HepG2 (cell line): Measurements from ENCODE around the gene RRAGA. TPM values are rescaled to one million over a fixed set of nuclear protein-coding genes. Genes with fewer than 3 reads are reported as not detected.

Source experiments
- HDAC2 ChIP-seq: sonication (generic); formaldehyde crosslinking; IDR thresholded peaks from 2 replicates; pipeline ENCODE4 v1.4.0; 2020; ENCODE audit warnings: missing genetic modification reagents
- HNF4G ChIP-seq, 2 experiments: sonication (generic) in 1 of 2; formaldehyde crosslinking in 1 of 2; IDR thresholded peaks; 2 replicates each; pipeline versions ENCODE4 v1.4.0 to v1.6.1; 2011 to 2020; ENCODE audit warnings: borderline replicate concordance in 2 of 2, low read depth in 2 of 2, mild to moderate bottlenecking in 2 of 2, low read length in 1 of 2, missing genetic modification reagents in 1 of 2, moderate library complexity in 1 of 2
- MYC ChIP-seq: sonication (generic); formaldehyde crosslinking; IDR thresholded peaks from 2 replicates; pipeline ENCODE4 v1.9.0; 2021; ENCODE audit warnings: missing genetic modification reagents, borderline replicate concordance
- RAD21 ChIP-seq: fragments of 450-650 bp; formaldehyde crosslinking; IDR thresholded peaks from 2 replicates; pipeline ENCODE4 v1.5.0; 2020; ENCODE audit warnings: mild to moderate bottlenecking
- TSC22D2 ChIP-seq: sonication (generic); formaldehyde crosslinking; IDR thresholded peaks from 2 replicates; pipeline ENCODE4 v1.5.1; 2020; ENCODE audit warnings: missing genetic modification reagents, mild to moderate bottlenecking, borderline replicate concordance
- XBP1 ChIP-seq: sonication (generic); formaldehyde crosslinking; IDR thresholded peaks from 2 replicates; pipeline ENCODE4 v1.5.0; 2020; ENCODE audit warnings: missing genetic modification reagents
- ZNF335 ChIP-seq: sonication (generic); formaldehyde crosslinking; IDR thresholded peaks from 2 replicates; pipeline ENCODE4 v1.4.0; 2020; ENCODE audit warnings: missing genetic modification reagents
- ZNF556 ChIP-seq: sonication (generic); formaldehyde crosslinking; IDR thresholded peaks from 2 replicates; pipeline ENCODE4 v1.4.0; 2020; ENCODE audit warnings: mild to moderate bottlenecking, missing genetic modification reagents, borderline replicate concordance
- ZNF839 ChIP-seq: sonication (generic); formaldehyde crosslinking; IDR thresholded peaks from 2 replicates; pipeline ENCODE4 v1.4.0; 2020; ENCODE audit warnings: missing genetic modification reagents, mild to moderate bottlenecking, borderline replicate concordance
- polyA plus RNA-seq, 8 experiments: library from polyadenylated mRNA; depleted of rRNA in 3 of 8; stranded (reverse) in 7 of 8; unstranded in 1 of 8; fragments of >200 nt; fragmentation: Illumina TruSeq in 4 of 8; extraction: Trizol in 4 of 8; gene quantifications; 2 replicates each; pipeline versions ENCODE4 v1.2.1 to v1.2.3, GENCODE V29; 2011 to 2016; ENCODE audit warnings: low read depth in 4 of 8, missing spikeins in 1 of 8, mixed read lengths in 1 of 8; ENCODE audit not compliant: insufficient read depth in 1 of 8
- total RNA-seq, 5 experiments: library from RNA; depleted of rRNA; stranded (reverse); fragments of >200 nt; fragmentation: Illumina TruSeq; extraction: Trizol; gene quantifications; 2 replicates each; pipeline ENCODE4 v1.2.3, GENCODE V29; 2016; ENCODE audit warnings: low read depth in 1 of 5
- TF ChIP-seq, protein P1 (sequence below): sonication (generic); formaldehyde crosslinking; conservative IDR thresholded peaks from 2 replicates; pipeline ENCODE4 v1.4.0; 2020; ENCODE audit warnings: missing genetic modification reagents
- TF ChIP-seq, protein P2 (sequence below): sonication (generic); formaldehyde crosslinking; IDR thresholded peaks from 2 replicates; pipeline ENCODE4 v1.9.0; 2022; ENCODE audit warnings: low read depth, missing genetic modification reagents
- TF ChIP-seq, protein P3 (sequence below): sonication (generic); formaldehyde crosslinking; IDR thresholded peaks from 2 replicates; pipeline ENCODE4 v1.5.1; 2020; ENCODE audit warnings: missing genetic modification reagents, mild to moderate bottlenecking, borderline replicate concordance
- TF ChIP-seq, protein P4 (sequence below): sonication (generic); formaldehyde crosslinking; IDR thresholded peaks from 2 replicates; pipeline ENCODE4 v1.4.0; 2020; ENCODE audit warnings: mild to moderate bottlenecking, low read depth, missing genetic modification reagents
- TF ChIP-seq, protein P5 (sequence below): sonication (generic); formaldehyde crosslinking; IDR thresholded peaks from 2 replicates; pipeline ENCODE4 v1.4.0; 2020; ENCODE audit warnings: missing genetic modification reagents, borderline replicate concordance

Gene RRAGA
- total and polyA plus RNA-seq, 2 of the 13 experiments (the other 11 are each of a cell fraction or from before 2014, with no cell fraction given): 37.5 to 118 TPM

DNA sequence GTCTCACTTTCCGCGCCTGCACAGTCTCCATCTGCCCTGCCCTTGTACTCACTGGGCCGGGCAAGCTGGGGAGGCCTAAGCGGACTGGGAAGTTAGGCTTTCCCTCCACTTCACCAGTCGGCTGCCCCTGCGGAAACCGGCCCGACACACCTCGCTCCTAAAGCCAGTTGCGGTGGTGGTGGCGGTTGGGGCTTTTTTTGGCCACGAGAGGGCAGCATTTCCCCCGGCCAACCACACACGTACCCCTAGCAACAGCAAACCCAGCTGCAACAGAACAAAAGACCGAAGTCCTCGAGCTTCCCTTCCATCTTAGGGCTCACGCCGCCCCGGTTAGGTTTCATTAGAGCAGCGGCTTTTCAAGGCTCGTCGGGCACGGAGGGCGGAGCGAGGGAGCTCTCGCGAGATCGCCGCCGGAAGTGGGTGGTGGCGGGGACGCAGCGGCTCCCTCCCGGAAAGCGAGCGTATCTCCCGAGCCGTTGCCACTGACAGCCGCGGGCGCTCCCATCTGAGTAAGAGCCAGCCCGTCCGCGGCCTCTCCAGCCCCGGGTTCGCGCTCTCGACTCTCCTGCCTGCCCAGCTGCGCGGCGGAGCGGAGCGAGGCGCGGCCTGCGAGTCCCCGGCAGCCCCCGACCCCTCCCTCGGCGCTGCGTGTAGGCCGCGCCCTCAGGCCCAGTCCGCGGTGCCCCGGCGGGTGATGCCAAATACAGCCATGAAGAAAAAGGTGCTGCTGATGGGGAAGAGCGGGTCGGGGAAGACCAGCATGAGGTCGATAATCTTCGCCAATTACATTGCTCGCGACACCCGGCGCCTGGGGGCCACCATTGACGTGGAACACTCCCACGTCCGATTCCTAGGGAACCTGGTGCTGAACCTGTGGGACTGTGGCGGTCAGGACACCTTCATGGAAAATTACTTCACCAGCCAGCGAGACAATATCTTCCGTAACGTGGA is at the start of gene RRAGA (continued):
- peak; percentile 71 for TF ChIP-seq HDAC2
- TF ChIP-seq, protein P1, sequence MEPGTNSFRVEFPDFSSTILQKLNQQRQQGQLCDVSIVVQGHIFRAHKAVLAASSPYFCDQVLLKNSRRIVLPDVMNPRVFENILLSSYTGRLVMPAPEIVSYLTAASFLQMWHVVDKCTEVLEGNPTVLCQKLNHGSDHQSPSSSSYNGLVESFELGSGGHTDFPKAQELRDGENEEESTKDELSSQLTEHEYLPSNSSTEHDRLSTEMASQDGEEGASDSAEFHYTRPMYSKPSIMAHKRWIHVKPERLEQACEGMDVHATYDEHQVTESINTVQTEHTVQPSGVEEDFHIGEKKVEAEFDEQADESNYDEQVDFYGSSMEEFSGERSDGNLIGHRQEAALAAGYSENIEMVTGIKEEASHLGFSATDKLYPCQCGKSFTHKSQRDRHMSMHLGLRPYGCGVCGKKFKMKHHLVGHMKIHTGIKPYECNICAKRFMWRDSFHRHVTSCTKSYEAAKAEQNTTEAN (CRISPR knock-in tag): 0 out of 2 replicates have a peak, but pooled peaks have one; percentile 35
- peak; percentile 66; the same call in 1 of the 2 replicates for TF ChIP-seq MYC (CRISPR knock-in tag)
- TF ChIP-seq, protein P2, sequence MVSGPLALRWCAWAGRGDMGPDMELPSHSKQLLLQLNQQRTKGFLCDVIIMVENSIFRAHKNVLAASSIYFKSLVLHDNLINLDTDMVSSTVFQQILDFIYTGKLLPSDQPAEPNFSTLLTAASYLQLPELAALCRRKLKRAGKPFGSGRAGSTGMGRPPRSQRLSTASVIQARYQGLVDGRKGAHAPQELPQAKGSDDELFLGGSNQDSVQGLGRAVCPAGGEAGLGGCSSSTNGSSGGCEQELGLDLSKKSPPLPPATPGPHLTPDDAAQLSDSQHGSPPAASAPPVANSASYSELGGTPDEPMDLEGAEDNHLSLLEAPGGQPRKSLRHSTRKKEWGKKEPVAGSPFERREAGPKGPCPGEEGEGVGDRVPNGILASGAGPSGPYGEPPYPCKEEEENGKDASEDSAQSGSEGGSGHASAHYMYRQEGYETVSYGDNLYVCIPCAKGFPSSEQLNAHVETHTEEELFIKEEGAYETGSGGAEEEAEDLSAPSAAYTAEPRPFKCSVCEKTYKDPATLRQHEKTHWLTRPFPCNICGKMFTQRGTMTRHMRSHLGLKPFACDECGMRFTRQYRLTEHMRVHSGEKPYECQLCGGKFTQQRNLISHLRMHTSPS (CRISPR knock-in tag): peak; percentile 62; the same call in 1 of the 2 replicates
- TF ChIP-seq, protein P3, sequence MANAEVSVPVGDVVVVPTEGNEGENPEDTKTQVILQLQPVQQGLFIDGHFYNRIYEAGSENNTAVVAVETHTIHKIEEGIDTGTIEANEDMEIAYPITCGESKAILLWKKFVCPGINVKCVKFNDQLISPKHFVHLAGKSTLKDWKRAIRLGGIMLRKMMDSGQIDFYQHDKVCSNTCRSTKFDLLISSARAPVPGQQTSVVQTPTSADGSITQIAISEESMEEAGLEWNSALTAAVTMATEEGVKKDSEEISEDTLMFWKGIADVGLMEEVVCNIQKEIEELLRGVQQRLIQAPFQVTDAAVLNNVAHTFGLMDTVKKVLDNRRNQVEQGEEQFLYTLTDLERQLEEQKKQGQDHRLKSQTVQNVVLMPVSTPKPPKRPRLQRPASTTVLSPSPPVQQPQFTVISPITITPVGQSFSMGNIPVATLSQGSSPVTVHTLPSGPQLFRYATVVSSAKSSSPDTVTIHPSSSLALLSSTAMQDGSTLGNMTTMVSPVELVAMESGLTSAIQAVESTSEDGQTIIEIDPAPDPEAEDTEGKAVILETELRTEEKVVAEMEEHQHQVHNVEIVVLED (CRISPR knock-in tag): peak; percentile 85; the same call in 1 of the 2 replicates
- TF ChIP-seq, protein P4, sequence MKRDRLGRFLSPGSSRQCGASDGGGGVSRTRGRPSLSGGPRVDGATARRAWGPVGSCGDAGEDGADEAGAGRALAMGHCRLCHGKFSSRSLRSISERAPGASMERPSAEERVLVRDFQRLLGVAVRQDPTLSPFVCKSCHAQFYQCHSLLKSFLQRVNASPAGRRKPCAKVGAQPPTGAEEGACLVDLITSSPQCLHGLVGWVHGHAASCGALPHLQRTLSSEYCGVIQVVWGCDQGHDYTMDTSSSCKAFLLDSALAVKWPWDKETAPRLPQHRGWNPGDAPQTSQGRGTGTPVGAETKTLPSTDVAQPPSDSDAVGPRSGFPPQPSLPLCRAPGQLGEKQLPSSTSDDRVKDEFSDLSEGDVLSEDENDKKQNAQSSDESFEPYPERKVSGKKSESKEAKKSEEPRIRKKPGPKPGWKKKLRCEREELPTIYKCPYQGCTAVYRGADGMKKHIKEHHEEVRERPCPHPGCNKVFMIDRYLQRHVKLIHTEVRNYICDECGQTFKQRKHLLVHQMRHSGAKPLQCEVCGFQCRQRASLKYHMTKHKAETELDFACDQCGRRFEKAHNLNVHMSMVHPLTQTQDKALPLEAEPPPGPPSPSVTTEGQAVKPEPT (CRISPR knock-in tag): peak; percentile 52; the same call in 1 of the 2 replicates
- TF ChIP-seq ZNF335 (CRISPR knock-in tag): no peak
- TF ChIP-seq ZNF556 (CRISPR knock-in tag): peak; percentile 97
- TF ChIP-seq HNF4G (IDR thresholded peaks at IDR 0.05; ENCODE audit: borderline replicate concordance, low read depth, low read length): peak; percentile 69; the same call in 1 of the 2 replicates
- peak; percentile 65 for TF ChIP-seq HNF4G (CRISPR knock-in tag; IDR thresholded peaks at IDR 0.05; ENCODE audit: borderline replicate concordance, low read depth)
- 0 out of 2 replicates have a peak, but pooled peaks have one; percentile 25 for TF ChIP-seq XBP1 (CRISPR knock-in tag)
- TF ChIP-seq, protein P5, sequence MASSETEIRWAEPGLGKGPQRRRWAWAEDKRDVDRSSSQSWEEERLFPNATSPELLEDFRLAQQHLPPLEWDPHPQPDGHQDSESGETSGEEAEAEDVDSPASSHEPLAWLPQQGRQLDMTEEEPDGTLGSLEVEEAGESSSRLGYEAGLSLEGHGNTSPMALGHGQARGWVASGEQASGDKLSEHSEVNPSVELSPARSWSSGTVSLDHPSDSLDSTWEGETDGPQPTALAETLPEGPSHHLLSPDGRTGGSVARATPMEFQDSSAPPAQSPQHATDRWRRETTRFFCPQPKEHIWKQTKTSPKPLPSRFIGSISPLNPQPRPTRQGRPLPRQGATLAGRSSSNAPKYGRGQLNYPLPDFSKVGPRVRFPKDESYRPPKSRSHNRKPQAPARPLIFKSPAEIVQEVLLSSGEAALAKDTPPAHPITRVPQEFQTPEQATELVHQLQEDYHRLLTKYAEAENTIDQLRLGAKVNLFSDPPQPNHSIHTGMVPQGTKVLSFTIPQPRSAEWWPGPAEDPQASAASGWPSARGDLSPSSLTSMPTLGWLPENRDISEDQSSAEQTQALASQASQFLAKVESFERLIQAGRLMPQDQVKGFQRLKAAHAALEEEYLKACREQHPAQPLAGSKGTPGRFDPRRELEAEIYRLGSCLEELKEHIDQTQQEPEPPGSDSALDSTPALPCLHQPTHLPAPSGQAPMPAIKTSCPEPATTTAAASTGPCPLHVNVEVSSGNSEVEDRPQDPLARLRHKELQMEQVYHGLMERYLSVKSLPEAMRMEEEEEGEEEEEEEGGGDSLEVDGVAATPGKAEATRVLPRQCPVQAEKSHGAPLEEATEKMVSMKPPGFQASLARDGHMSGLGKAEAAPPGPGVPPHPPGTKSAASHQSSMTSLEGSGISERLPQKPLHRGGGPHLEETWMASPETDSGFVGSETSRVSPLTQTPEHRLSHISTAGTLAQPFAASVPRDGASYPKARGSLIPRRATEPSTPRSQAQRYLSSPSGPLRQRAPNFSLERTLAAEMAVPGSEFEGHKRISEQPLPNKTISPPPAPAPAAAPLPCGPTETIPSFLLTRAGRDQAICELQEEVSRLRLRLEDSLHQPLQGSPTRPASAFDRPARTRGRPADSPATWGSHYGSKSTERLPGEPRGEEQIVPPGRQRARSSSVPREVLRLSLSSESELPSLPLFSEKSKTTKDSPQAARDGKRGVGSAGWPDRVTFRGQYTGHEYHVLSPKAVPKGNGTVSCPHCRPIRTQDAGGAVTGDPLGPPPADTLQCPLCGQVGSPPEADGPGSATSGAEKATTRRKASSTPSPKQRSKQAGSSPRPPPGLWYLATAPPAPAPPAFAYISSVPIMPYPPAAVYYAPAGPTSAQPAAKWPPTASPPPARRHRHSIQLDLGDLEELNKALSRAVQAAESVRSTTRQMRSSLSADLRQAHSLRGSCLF: peak; percentile 65; the same call in 1 of the 2 replicates
- TF ChIP-seq ZNF839 (CRISPR knock-in tag): peak; percentile 57; the same call in 1 of the 2 replicates
- no peak for TF ChIP-seq TSC22D2 (CRISPR knock-in tag)
- TF ChIP-seq RAD21 (CRISPR knock-in tag): peak; percentile 83
